ENCODE results near the gene GGACT.

The GGACT gene

GRCh38 chr13:100633461-100633860 is 44.9 kb upstream of the GGACT start:
- Histone ChIP-seq H3K9me3 (ENCODE audit: control insufficient read depth, insufficient read depth, low read depth, low read length) (no peaks in the 10 kb centered on the region), H3K4me3 (ENCODE audit: low read depth, low read length) (no peak overlapping the region), H3K36me3 (ENCODE audit: control insufficient read depth in 2 of 2, insufficient read depth in 1 of 2, low read length in 2 of 2) (peaks cover 3 to 54% of the 10 kb centered on the region in 2 experiments; a peak in 2 of 3 replicates), H3K27ac (ENCODE audit: extremely low read depth, low read depth, low read length) (no peak overlapping the region), H3K4me1 (ENCODE audit: control insufficient read depth, insufficient read depth, low read length) (no peaks in the 10 kb centered on the region)
- no peak for TF ChIP-seq REPIN1 (tag by site-specific recombination; IDR thresholded peaks at IDR 0.05; ENCODE audit: low read depth)
- no peak for TF ChIP-seq ZBTB8A (tag by site-specific recombination; IDR thresholded peaks at IDR 0.05)
- TF ChIP-seq, protein P1, sequence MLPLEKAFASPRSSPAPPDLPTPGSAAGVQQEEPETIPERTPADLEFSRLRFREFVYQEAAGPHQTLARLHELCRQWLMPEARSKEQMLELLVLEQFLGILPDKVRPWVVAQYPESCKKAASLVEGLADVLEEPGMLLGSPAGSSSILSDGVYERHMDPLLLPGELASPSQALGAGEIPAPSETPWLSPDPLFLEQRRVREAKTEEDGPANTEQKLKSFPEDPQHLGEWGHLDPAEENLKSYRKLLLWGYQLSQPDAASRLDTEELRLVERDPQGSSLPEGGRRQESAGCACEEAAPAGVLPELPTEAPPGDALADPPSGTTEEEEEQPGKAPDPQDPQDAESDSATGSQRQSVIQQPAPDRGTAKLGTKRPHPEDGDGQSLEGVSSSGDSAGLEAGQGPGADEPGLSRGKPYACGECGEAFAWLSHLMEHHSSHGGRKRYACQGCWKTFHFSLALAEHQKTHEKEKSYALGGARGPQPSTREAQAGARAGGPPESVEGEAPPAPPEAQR (tag by site-specific recombination; IDR thresholded peaks at IDR 0.05), result no peak
- TF ChIP-seq ZNF48 (tag by site-specific recombination; IDR thresholded peaks at IDR 0.05), result no peak
- TF ChIP-seq, protein P2, sequence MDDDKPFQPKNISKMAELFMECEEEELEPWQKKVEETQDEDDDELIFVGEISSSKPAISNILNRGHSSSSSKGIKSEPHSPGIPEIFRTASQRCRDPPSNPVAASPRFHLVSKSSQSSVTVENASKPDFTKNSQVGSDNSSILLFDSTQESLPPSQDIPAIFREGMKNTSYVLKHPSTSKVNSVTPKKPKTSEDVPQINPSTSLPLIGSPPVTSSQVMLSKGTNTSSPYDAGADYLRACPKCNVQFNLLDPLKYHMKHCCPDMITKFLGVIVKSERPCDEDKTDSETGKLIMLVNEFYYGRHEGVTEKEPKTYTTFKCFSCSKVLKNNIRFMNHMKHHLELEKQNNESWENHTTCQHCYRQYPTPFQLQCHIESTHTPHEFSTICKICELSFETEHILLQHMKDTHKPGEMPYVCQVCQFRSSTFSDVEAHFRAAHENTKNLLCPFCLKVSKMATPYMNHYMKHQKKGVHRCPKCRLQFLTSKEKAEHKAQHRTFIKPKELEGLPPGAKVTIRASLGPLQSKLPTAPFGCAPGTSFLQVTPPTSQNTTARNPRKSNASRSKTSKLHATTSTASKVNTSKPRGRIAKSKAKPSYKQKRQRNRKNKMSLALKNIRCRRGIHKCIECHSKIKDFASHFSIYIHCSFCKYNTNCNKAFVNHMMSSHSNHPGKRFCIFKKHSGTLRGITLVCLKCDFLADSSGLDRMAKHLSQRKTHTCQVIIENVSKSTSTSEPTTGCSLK (tag by site-specific recombination; IDR thresholded peaks at IDR 0.05), result no peak
- TF ChIP-seq HOXC10 (CRISPR knock-in tag; IDR thresholded peaks at IDR 0.05), result no peak
- TF ChIP-seq ZNF366 (tag by site-specific recombination; conservative IDR thresholded peaks at IDR 0.05), result no peak
- CTCF ChIA-PET, result no interaction called here
- POLR2A ChIA-PET, result no interaction called here

DNA sequence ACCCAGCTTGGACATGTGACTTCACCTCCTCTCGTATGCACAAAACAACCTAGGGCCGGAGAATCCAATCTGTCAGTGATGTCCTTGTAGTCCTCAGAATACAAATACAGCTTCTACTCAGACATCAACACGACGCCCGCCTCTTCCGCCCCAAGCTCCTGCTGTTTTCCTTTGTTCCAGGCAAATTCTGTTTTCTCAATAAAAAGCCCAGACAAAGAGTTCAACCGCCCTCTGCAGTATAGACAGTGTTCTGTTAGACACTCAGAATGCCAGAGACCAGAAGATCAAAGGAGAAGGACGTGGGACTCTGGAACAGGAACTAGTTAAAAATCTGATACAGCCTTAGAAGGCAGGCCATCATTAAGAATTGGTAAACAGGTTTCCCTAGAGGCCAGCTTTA is 42.0 kb upstream of the GGACT start:
- CTCF ChIA-PET, result no interaction called here
- H3K27ac ChIP-seq (ENCODE audit: extremely low read depth, low read depth, low read length), result no peak overlapping the region
- POLR2A ChIA-PET, result no interaction called here
- peaks cover 3 to 37% of the 10 kb centered on the region in 2 experiments; a peak in 2 of 3 replicates for H3K36me3 ChIP-seq (ENCODE audit: control insufficient read depth in 2 of 2, insufficient read depth in 1 of 2, low read length in 2 of 2)
- H3K4me3 ChIP-seq (ENCODE audit: low read depth, low read length), result no peak overlapping the region
- no peaks in the 10 kb centered on the region for H3K9me3 ChIP-seq (ENCODE audit: control insufficient read depth, insufficient read depth, low read depth, low read length)
- TF ChIP-seq SALL2 (tag by site-specific recombination; IDR thresholded peaks at IDR 0.05; ENCODE audit: borderline replicate concordance) (no peak), ZFHX2 (tag by site-specific recombination; conservative IDR thresholded peaks at IDR 0.05) (0 out of 2 replicates have a peak, but pooled peaks have one; percentile 19), BCL11A (tag by site-specific recombination; IDR thresholded peaks at IDR 0.05; ENCODE audit: low read depth) (no peak), ZNF112 (tag by site-specific recombination; IDR thresholded peaks at IDR 0.05) (no peak), ZNF140 (tag by site-specific recombination; IDR thresholded peaks at IDR 0.05) (no peak), ZNF37A (tag by site-specific recombination; IDR thresholded peaks at IDR 0.05) (no peak), ZNF2 (tag by site-specific recombination; IDR thresholded peaks at IDR 0.05) (no peak)
- H3K4me1 ChIP-seq (ENCODE audit: control insufficient read depth, insufficient read depth, low read length), result no peaks in the 10 kb centered on the region

GRCh38 chr13:100627120-100627519 is 38.5 kb upstream of the GGACT start:
- POLR2A ChIA-PET, result no interaction called here
- no peak for TF ChIP-seq ZNF335 (tag by site-specific recombination; conservative IDR thresholded peaks at IDR 0.05)
- no peak for TF ChIP-seq GLIS1 (tag by site-specific recombination; IDR thresholded peaks at IDR 0.05)
- TF ChIP-seq ZNF223 (tag by site-specific recombination; IDR thresholded peaks at IDR 0.05), result no peak
- TF ChIP-seq ZNF530 (tag by site-specific recombination; IDR thresholded peaks at IDR 0.05; ENCODE audit: low read depth), result no peak
- no peak for TF ChIP-seq ZBTB7A (tag by site-specific recombination; IDR thresholded peaks at IDR 0.05; ENCODE audit: low read depth)
- TF ChIP-seq SP7 (tag by site-specific recombination; IDR thresholded peaks at IDR 0.05), result no peak
- TF ChIP-seq, protein P3, sequence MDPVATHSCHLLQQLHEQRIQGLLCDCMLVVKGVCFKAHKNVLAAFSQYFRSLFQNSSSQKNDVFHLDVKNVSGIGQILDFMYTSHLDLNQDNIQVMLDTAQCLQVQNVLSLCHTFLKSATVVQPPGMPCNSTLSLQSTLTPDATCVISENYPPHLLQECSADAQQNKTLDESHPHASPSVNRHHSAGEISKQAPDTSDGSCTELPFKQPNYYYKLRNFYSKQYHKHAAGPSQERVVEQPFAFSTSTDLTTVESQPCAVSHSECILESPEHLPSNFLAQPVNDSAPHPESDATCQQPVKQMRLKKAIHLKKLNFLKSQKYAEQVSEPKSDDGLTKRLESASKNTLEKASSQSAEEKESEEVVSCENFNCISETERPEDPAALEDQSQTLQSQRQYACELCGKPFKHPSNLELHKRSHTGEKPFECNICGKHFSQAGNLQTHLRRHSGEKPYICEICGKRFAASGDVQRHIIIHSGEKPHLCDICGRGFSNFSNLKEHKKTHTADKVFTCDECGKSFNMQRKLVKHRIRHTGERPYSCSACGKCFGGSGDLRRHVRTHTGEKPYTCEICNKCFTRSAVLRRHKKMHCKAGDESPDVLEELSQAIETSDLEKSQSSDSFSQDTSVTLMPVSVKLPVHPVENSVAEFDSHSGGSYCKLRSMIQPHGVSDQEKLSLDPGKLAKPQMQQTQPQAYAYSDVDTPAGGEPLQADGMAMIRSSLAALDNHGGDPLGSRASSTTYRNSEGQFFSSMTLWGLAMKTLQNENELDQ (tag by site-specific recombination; IDR thresholded peaks at IDR 0.05; ENCODE audit: low read depth), result no peak
- no peak for TF ChIP-seq ZNF664 (tag by site-specific recombination; IDR thresholded peaks at IDR 0.05)
- TF ChIP-seq ZNF561 (tag by site-specific recombination; IDR thresholded peaks at IDR 0.05; ENCODE audit: borderline replicate concordance), result no peak
- no peak for TF ChIP-seq ZNF274 (IDR thresholded peaks at IDR 0.05; ENCODE audit: low read length)
- no peak for TF ChIP-seq ZNF274 (tag by site-specific recombination; IDR thresholded peaks at IDR 0.05; ENCODE audit: borderline replicate concordance)
- no peak for TF ChIP-seq ZNF23 (tag by site-specific recombination; IDR thresholded peaks at IDR 0.05; ENCODE audit: borderline replicate concordance)
- no peak for TF ChIP-seq ZFP69B (tag by site-specific recombination; IDR thresholded peaks at IDR 0.05)
- no peak for TF ChIP-seq KLF1 (tag by site-specific recombination; IDR thresholded peaks at IDR 0.05)
- TF ChIP-seq ZNF621 (tag by site-specific recombination; IDR thresholded peaks at IDR 0.05), result no peak
- no peak for TF ChIP-seq ZBTB8A (tag by site-specific recombination; IDR thresholded peaks at IDR 0.05)
- TF ChIP-seq ZNF785 (tag by site-specific recombination; IDR thresholded peaks at IDR 0.05), result no peak
- H3K9me3 ChIP-seq (ENCODE audit: control insufficient read depth, insufficient read depth, low read depth, low read length), result no peaks in the 10 kb centered on the region
- no peak overlapping the region for H3K27ac ChIP-seq (ENCODE audit: extremely low read depth, low read depth, low read length)
- CTCF ChIA-PET, result no interaction called here
- H3K4me1 ChIP-seq (ENCODE audit: control insufficient read depth, insufficient read depth, low read length), result no peaks in the 10 kb centered on the region
- peaks cover 3 to 27% of the 10 kb centered on the region in 2 experiments; a peak in 2 of 3 replicates for H3K36me3 ChIP-seq (ENCODE audit: control insufficient read depth in 2 of 2, insufficient read depth in 1 of 2, low read length in 2 of 2)
- H3K4me3 ChIP-seq (ENCODE audit: low read depth, low read length), result no peak overlapping the region
